Activated T-cell treated with anti-CD3 and anti-CD28 coated beads, Interleukin-2, amount 50 U/mL, for 72 hours (primary cell): ENCODE data around the gene FOXP2. TPM values are rescaled to one million over a fixed set of nuclear protein-coding genes. Genes with fewer than 3 reads are reported as not detected.

Experiments
- ATAC-seq, 2 donors: fragments of 150-1000 bp; cut with Tn5 transposase; replicated peaks in 1 of 2; 2 replicates each; pipeline ENCODE4 v1.10.0; 2021; ENCODE audit warnings: moderate library complexity in 2 of 2, mild to moderate bottlenecking in 1 of 2
- DNase-seq, 2 donors: peaks; one replicate each; pipeline ENCODE4 v3.0.0; 2021 to 2022; ENCODE audit warnings: mixed read lengths in 1 of 2
- H3K27ac Mint-ChIP-seq: one replicate; pipeline ENCODE4 v1.8.0; 2022; ENCODE audit warnings: mild to moderate bottlenecking, moderate library complexity, mixed read lengths
- H3K27me3 Mint-ChIP-seq: one replicate; pipeline ENCODE4 v1.8.0; 2022; ENCODE audit warnings: low read depth, mixed read lengths
- H3K36me3 Mint-ChIP-seq, 2 donors: one replicate each; pipeline ENCODE4 v1.8.0; 2022; ENCODE audit warnings: mixed read lengths in 2 of 2, mild to moderate bottlenecking in 1 of 2; ENCODE audit not compliant: insufficient read depth in 2 of 2
- H3K4me1 Mint-ChIP-seq: one replicate; pipeline ENCODE4 v1.8.0; 2022; ENCODE audit warnings: low read depth, mixed read lengths
- H3K4me3 Mint-ChIP-seq, 2 donors: one replicate each; pipeline ENCODE4 v1.8.0; 2022; ENCODE audit warnings: mild to moderate bottlenecking in 2 of 2, mixed read lengths in 2 of 2, moderate library complexity in 2 of 2
- H3K9me3 Mint-ChIP-seq, 2 donors: one replicate each; pipeline ENCODE4 v1.8.0; 2022; ENCODE audit warnings: mixed read lengths in 2 of 2
- total RNA-seq, 2 donors: library from RNA; stranded (reverse); gene quantifications; one replicate each; pipeline ENCODE4 v1.2.3, GENCODE V29; 2022

FOXP2 gene
- total RNA-seq, 2 donors from 2014 or later = not detected

DNA sequence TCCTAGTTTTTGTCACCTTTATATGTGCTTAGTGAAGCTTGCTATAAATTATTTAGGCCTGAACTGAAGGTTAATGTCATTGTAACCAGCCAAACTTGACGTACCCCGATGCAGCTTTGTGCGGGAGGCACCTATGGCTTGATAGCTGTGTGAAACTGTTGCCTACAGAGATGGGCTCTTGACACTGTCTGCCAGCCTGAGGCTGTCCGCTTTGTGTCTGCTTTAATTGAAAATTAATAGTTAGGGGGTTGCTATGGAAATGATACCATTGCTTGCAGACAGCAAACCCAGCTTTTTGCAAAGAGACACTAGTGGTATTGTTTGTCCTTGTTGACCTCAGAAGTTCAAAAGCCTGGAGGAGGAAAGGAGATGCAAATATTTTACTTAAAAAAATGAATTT is 2.1 kb upstream of the FOXP2 start:
- H3K27me3 Mint-ChIP-seq = peaks cover 7% of the 10 kb centered on the region
- H3K27ac Mint-ChIP-seq = no peak overlapping the region
- no peaks in the 10 kb centered on the region for H3K9me3 Mint-ChIP-seq
- ATAC-seq (no peak), DNase-seq (no peak)
- no peaks in the 10 kb centered on the region for H3K4me1 Mint-ChIP-seq
- H3K36me3 Mint-ChIP-seq = no peaks in the 10 kb centered on the region
- H3K4me3 Mint-ChIP-seq = no peak overlapping the region

DNA sequence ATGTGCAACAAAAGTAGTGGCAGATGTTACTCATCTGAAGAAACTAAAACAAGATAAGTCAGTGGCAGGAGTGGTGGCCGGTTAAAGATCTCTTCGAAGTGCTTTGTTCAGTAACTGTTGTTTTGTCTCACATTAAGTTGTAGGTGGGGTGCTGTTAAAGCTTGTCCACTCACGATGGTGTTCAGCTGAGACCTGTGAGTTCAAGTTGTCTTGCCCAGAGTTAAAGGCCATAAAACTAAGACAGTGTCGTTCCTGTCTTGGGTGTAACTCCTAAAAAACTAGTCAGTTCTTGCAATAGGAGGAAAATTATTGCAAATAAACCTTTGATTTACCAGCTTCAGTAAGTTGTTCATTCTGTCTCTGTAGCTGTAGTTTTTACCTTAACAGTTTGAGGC is 857 bp upstream of the FOXP2 start:
- H3K36me3 Mint-ChIP-seq = no peaks in the 10 kb centered on the region
- H3K4me1 Mint-ChIP-seq = no peaks in the 10 kb centered on the region
- H3K27ac Mint-ChIP-seq = no peak overlapping the region

DNA sequence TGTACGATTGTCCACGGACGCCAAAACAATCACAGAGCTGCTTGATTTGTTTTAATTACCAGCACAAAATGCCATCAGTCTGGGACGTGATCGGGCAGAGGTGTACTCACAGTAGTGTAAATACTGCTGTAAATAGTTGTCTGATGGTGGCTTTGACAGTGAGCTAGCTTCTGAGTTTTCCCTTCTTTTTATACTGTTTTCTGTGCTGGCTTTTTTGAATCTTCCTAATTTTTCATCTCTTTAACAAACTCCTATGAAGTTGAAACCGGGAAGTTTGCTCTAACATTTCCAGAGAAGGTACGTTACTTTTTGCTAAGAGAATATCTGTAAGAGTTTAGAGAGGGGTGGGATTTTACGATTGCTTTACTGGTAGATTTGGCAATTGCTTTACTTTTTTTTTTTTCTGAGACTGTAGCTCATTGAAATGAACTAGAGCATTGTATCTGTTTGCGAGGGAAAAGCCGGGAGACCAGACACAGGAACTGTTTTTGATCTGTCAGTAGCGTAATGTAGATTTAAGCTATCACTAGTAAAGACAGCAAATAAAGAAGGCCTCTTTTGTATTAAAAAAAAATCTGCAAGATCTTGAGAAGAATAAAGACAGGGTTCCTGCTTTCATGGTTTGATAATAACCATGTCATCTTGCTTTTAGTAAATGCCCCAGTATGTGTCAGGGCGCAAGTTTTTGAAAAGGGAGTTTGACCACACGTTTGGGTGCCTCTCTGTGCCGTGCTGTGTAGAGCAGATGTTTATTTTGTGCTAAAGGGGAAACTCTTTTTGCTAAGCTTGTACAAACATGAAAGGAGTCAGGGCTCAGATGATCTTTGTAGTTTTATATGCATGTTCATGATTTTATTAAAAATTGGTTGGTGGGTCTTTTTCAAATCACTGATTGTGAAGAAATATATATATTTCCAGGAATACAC is 712 bp downstream of the FOXP2 start:
- no peaks in the 10 kb centered on the region for H3K4me1 Mint-ChIP-seq

More for the DNA sequence above, 857 bp upstream of the FOXP2 start:
- H3K4me3 Mint-ChIP-seq = no peak overlapping the region
- peaks cover 7% of the 10 kb centered on the region for H3K27me3 Mint-ChIP-seq
- no peaks in the 10 kb centered on the region for H3K9me3 Mint-ChIP-seq
- ATAC-seq (no peak), DNase-seq (no peak)

DNA sequence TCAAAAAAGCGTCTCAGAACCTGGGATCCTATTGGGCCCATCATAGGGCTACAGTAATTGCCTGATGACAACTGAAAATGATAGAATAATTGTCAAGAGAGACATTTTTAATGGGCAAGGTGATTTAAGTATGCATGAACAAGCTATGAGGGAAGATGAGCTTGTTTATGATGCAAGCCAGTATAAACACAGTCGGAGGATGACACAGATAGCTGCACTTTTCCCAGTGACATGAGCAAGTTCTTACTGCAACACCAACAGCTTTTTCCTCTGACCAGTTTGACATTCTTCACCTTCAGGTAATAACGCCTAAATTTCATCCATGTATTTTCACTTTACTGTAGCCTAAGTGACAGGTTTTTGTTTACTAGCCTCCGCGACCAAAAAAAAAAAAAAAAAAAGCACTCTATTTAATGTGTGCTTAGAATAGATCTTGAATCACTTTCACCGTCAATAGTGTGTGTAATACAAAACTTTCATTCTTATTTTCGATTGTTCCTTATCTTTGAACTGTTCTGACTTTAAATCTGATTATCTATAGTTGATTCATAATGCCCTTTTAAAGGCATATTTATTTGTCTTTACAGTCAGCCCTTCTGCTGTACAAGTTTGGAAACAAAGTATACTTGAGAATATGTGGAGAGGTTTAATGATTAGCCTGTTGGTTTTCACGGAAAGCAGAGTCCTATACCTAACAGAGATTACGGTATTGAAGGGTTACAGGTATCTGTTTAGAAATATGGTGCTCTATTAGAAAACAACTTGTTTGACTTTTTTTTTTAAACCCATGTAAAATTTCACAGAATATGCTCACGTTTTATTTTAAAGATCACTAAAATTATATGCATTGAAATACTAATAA is 1.7 kb downstream of the FOXP2 start:
- no peaks in the 10 kb centered on the region for H3K27me3 Mint-ChIP-seq
- no peaks in the 10 kb centered on the region for H3K4me1 Mint-ChIP-seq
- H3K9me3 Mint-ChIP-seq = no peaks in the 10 kb centered on the region
- H3K4me3 Mint-ChIP-seq = no peak overlapping the region
- no peak for ATAC-seq
- H3K36me3 Mint-ChIP-seq = no peaks in the 10 kb centered on the region
- DNase-seq = no peak
- H3K27ac Mint-ChIP-seq = no peak overlapping the region

More for the DNA sequence above, 712 bp downstream of the FOXP2 start:
- Mint-ChIP-seq H3K9me3 (no peaks in the 10 kb centered on the region), H3K4me3 (no peak overlapping the region), H3K27ac (no peak overlapping the region), H3K27me3 (no peaks in the 10 kb centered on the region), H3K36me3 (no peaks in the 10 kb centered on the region)
- no peak for ATAC-seq
- DNase-seq = no peak

DNA sequence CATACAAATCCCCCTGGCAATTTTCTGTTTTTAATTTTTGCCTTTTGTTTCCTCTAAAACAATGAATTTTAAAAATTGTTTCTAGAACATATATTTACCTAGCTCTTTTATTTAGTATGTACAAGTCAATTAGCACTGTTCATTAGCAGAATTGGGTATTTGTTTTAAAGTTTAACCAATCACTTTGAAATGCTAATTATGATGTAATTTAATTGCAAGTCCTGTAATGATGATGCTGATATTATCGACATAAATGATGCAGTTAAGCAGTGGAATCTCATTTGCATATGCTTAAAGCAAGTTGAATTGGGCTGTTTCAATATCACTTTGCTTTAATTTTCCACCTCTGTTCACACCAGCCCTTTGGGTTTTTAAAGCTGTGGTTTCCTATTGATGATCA is 2.7 kb downstream of the FOXP2 start:
- no peak for DNase-seq
- no peaks in the 10 kb centered on the region for H3K27me3 Mint-ChIP-seq
- H3K36me3 Mint-ChIP-seq = no peaks in the 10 kb centered on the region
- H3K4me3 Mint-ChIP-seq = no peak overlapping the region
- H3K9me3 Mint-ChIP-seq = no peaks in the 10 kb centered on the region
- H3K27ac Mint-ChIP-seq = no peak overlapping the region
- ATAC-seq = no peak
- H3K4me1 Mint-ChIP-seq = no peaks in the 10 kb centered on the region

DNA sequence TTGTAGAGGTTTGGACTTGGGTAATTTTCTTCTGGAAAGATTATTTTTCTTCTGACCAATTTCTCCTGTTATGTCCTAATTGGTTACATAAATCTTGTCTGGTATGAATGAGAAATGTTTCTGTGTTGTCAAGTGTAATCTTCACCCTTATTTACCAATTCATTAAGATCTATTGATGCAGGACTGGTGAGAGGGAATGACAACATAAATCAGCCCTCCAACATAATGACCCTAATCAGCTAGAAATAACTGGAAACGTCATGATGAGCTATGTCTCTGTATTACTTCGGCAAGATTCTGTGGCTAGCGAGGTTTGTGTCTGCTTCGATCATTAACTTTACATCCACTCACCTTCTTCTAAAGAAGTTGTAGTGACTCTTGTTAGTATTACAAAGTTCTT is 3.5 kb downstream of the FOXP2 start:
- DNase-seq (no peak), ATAC-seq (no peak)
- Mint-ChIP-seq H3K4me3 (no peak overlapping the region), H3K27me3 (no peaks in the 10 kb centered on the region), H3K27ac (no peak overlapping the region), H3K36me3 (no peaks in the 10 kb centered on the region), H3K9me3 (no peaks in the 10 kb centered on the region), H3K4me1 (no peaks in the 10 kb centered on the region)

DNA sequence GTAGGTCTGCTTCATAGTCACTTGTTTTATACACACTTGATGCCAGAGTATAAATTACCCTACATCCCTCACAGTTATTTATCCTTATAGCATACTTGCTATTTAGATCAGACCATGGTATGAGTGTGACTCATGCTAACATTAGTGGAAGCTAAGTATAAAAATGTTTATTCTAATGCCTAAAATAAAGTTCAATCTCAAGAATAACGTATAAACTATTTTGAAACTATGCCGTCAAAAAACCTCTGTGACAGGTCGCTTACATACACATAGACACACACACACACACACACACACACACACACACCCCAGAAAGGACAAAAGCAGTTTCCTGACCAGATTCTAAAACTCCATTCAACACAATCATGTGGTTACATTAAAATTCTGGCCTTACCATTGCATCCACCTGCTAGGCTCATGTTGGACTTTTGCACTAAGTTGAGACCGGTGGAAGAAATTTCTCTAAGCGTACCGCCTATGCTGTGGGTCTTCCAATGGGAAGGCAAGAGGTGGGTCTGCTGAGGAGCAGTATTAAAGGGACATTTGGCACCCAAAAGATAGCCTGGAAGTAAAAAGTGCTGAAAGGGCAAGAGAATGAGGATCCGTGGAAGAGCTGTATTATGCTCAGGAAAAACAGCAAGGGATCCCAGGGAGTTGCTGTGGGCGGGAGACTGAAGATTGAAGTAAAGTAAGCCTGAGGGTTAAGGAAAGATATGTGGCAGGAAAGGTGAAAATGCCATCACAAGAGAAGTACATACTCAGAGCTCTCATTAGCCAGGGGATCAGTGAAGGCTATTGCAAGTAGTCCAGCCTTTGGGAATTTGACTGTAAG is 5.0 kb downstream of the FOXP2 start:
- H3K27me3 Mint-ChIP-seq = no peaks in the 10 kb centered on the region
- H3K9me3 Mint-ChIP-seq = no peaks in the 10 kb centered on the region
- H3K27ac Mint-ChIP-seq = no peak overlapping the region
- DNase-seq = no peak
- no peaks in the 10 kb centered on the region for H3K4me1 Mint-ChIP-seq
- no peak overlapping the region for H3K4me3 Mint-ChIP-seq
- H3K36me3 Mint-ChIP-seq = no peaks in the 10 kb centered on the region
- ATAC-seq = no peak

DNA sequence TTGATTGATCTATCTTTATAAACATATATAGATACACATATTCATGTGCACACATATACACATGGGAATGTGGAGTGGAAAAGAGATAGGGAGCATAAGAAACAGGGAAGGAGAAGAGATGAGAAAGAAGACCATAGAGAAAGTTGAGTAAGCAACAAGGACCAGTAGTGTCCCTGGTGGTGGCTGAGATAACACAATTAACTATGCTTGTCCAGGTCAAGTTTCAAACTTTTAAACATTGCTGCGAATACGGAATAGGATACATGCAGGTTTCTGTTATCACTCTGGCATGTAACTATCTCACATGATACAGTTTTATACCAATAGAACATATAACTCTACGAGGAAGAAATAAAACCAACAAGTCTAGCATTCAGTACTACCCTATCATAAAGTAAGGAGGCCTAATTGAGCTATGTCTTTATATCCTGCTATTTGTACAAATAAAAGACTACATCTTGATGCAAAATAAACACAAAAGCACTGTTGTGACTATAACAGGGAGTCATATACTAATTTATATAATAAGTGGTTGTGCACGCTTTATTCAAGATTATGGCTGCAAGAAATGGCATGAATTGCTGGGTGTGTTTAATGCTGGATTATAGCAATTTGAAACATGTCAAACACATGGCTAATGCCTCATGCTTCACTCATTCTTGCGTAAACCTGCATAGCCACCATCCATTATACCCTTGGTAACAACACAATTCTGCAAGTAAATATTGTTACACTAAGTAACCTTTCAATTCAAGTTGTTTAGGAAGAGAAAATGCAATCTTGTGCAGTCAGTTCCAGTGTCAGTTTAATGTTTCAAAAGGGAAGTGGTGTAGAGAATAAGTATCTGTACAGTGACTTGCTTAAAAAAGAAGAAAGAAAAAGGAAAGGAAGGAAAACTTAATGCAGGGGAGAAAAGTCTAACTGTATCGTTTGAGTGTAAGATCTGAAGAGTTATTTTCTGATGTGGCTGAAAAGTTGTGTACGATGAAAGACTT is 8.2 kb downstream of the FOXP2 start:
- H3K27me3 Mint-ChIP-seq = no peaks in the 10 kb centered on the region
- no peaks in the 10 kb centered on the region for H3K9me3 Mint-ChIP-seq
- no peaks in the 10 kb centered on the region for H3K36me3 Mint-ChIP-seq
- DNase-seq (no peak), ATAC-seq (no peak)
- no peaks in the 10 kb centered on the region for H3K4me1 Mint-ChIP-seq
- no peak overlapping the region for H3K4me3 Mint-ChIP-seq
- H3K27ac Mint-ChIP-seq = no peak overlapping the region

DNA sequence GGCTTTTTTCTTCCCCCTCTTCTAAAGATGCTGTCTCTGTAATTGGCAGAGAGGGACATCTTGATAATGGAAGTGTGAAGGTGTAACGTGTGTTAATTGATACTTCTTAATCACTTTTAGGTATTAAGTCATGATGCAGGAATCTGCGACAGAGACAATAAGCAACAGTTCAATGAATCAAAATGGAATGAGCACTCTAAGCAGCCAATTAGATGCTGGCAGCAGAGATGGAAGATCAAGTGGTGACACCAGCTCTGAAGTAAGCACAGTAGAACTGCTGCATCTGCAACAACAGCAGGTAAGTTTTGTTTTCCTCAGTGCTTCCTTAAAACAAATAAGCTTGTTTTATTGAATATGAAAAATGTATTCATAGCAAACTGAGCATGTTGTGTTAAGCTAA is 11.8 kb downstream of the FOXP2 start:
- no peaks in the 10 kb centered on the region for H3K36me3 Mint-ChIP-seq
- no peak for DNase-seq
- H3K4me3 Mint-ChIP-seq = no peak overlapping the region
- no peak for ATAC-seq
- H3K27me3 Mint-ChIP-seq = no peaks in the 10 kb centered on the region
- no peak overlapping the region for H3K27ac Mint-ChIP-seq
- H3K4me1 Mint-ChIP-seq = no peaks in the 10 kb centered on the region
- no peaks in the 10 kb centered on the region for H3K9me3 Mint-ChIP-seq

DNA sequence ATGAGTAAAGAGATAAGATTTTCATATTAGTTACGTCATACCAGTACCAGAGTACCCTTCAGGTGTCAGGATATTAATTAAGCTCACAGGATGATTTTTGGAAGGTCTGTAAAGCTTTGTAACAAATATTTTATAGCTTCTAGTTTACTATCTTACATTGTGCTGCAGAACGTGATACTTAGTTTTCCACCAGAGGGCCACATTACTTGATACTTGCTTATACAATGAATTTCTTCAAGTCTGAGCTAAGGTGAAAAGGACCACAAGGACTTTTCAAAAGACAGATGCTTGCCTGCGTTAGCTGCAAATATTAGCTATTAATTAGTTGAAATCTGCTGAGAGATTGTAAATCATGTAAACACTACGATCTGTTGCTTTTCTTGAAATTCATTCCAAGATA is 12.2 kb downstream of the FOXP2 start:
- ATAC-seq = no peak
- Mint-ChIP-seq H3K36me3 (no peaks in the 10 kb centered on the region), H3K9me3 (no peaks in the 10 kb centered on the region), H3K4me3 (no peak overlapping the region), H3K27me3 (no peaks in the 10 kb centered on the region), H3K27ac (no peak overlapping the region), H3K4me1 (no peaks in the 10 kb centered on the region)
- no peak for DNase-seq

DNA sequence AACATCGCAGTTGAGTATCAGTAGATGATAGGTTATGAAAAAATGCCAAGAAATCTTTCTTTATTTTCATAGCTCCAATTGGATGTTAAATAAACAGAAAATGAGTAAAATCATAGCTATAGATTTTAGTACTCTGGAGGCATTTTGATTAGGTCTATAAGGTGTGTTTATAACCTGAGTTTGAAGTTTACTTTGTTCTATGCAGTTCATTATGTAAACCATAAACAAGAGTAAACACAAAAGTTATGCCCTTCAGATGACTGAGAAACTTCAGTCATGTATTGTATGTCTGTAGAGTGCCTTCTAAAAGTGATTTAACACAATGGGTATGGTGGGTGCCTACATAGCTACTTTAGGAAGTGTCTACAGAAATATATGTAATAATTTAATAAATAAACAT is 13.6 kb downstream of the FOXP2 start:
- H3K4me1 Mint-ChIP-seq = no peaks in the 10 kb centered on the region
- no peaks in the 10 kb centered on the region for H3K9me3 Mint-ChIP-seq
- ATAC-seq (no peak), DNase-seq (no peak)
- no peaks in the 10 kb centered on the region for H3K36me3 Mint-ChIP-seq
- H3K4me3 Mint-ChIP-seq = no peak overlapping the region
- H3K27ac Mint-ChIP-seq = no peak overlapping the region
- H3K27me3 Mint-ChIP-seq = no peaks in the 10 kb centered on the region

DNA sequence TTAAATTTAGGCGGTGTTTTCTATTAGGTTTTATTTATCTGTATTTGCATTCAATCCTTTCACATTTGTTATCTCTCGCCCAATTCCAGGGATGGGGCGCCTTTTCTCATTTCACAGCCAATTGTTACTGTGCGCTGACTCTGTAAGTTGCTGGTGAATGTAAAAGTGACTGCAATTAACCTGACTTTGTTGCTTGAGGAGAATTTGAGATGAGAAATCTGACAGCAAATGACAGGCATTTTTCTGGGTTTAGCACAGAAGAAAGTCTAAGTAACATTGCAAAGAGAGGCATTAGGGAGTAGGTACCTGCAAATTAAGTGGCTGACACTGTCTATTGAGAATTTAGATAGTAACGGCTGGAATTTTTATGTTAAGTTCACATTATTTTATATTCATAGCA is 16.6 kb downstream of the FOXP2 start:
- DNase-seq (no peak), ATAC-seq (no peak)
- no peaks in the 10 kb centered on the region for H3K27me3 Mint-ChIP-seq
- H3K4me3 Mint-ChIP-seq = no peak overlapping the region
- no peaks in the 10 kb centered on the region for H3K36me3 Mint-ChIP-seq
- no peaks in the 10 kb centered on the region for H3K4me1 Mint-ChIP-seq
- peaks cover 0 to 3% of the 10 kb centered on the region in 2 donors for H3K9me3 Mint-ChIP-seq
- H3K27ac Mint-ChIP-seq = no peak overlapping the region
